IMR-90 (cell line): ENCODE data around the gene MRPL49. TPM values are rescaled to one million over a fixed set of nuclear protein-coding genes. Genes with fewer than 3 reads are reported as not detected.

Source experiments
- ATAC-seq: fragments of 200-7000 bp; cut with Tn5 transposase; 2 replicates; pipeline ENCODE4 v1.9.1; 2020; ENCODE audit warnings: low read depth, mild to moderate bottlenecking, moderate library complexity
- BruUV-seq: library from RNA; stranded (reverse); fragments of 400-500 nt; replicated peaks from 2 replicates; lab custom pipeline; 2021; lab: Mats Ljungman, UMichigan
- CTCF ChIA-PET: fragments of 300-600 bp; formaldehyde crosslinking; extraction: SDS; loops from one replicate; lab custom pipeline; 2021; ENCODE audit warnings: antibody characterized with exemption; lab: Yijun Ruan, JAX
- POLR2A ChIA-PET: fragments of 300-600 bp; sonication (Branson Sonifier 250); formaldehyde crosslinking; loops from one replicate; lab custom pipeline; 2022; ENCODE audit warnings: antibody characterized with exemption; ENCODE audit not compliant: unreplicated experiment; lab: Charles Lee
- DNase-seq: peaks from one replicate; pipeline ENCODE4 v3.0.0; 2013
- H2AFZ ChIP-seq: replicated peaks from 2 replicates; pipeline ENCODE3; 2013; ENCODE audit warnings: low read length, mild to moderate bottlenecking; ENCODE audit not compliant: poor library complexity
- H2AK5ac ChIP-seq: 2 replicates; pipeline ENCODE4 v1.6.1; 2013; ENCODE audit warnings: low read depth, low read length, inconsistent platforms
- H2AK9ac ChIP-seq: replicated peaks from 2 replicates; pipeline ENCODE3; 2013; ENCODE audit warnings: mild to moderate bottlenecking, low read depth, low read length, moderate library complexity; ENCODE audit not compliant: poor library complexity
- H2BK120ac ChIP-seq: 2 replicates; pipeline ENCODE4 v1.6.1; 2013; ENCODE audit warnings: low read depth, low read length, inconsistent platforms
- H2BK15ac ChIP-seq: 3 replicates; pipeline ENCODE4 v1.6.1; 2013; ENCODE audit warnings: low read depth, low read length, inconsistent platforms
- H2BK20ac ChIP-seq: 2 replicates; pipeline ENCODE4 v1.6.1; 2013; ENCODE audit warnings: low read depth, mild to moderate bottlenecking, inconsistent platforms, low read length, moderate library complexity
- H2BK5ac ChIP-seq: 2 replicates; pipeline ENCODE4 v1.6.1; 2013; ENCODE audit warnings: mild to moderate bottlenecking, low read depth, low read length, inconsistent platforms; ENCODE audit not compliant: poor library complexity, severe bottlenecking
- H3K14ac ChIP-seq: replicated peaks from 2 replicates; pipeline ENCODE4 v1.6.1; 2013; ENCODE audit warnings: low read depth, low read length, inconsistent platforms
- H3K18ac ChIP-seq: 2 replicates; pipeline ENCODE4 v1.6.1; 2013; ENCODE audit warnings: low read depth, low read length, control low read depth
- H3K23ac ChIP-seq: 2 replicates; pipeline ENCODE4 v1.6.1; 2013; ENCODE audit warnings: low read depth, low read length, inconsistent platforms
- H3K27ac ChIP-seq: 2 replicates; pipeline ENCODE4 v1.5.1; 2013; ENCODE audit warnings: mild to moderate bottlenecking, control low read depth, low read length; ENCODE audit not compliant: insufficient read depth
- H3K27me3 ChIP-seq: 2 replicates; pipeline ENCODE4 v1.6.1; 2013; ENCODE audit warnings: low read length; ENCODE audit not compliant: control insufficient read depth, insufficient read depth
- H3K36me3 ChIP-seq: 2 replicates; pipeline ENCODE4 v1.6.1; 2013; ENCODE audit warnings: low read length, mixed read lengths; ENCODE audit not compliant: control insufficient read depth, insufficient read depth
- H3K4ac ChIP-seq: 2 replicates; pipeline ENCODE4 v1.6.1; 2013; ENCODE audit warnings: low read depth, low read length, inconsistent platforms
- H3K4me1 ChIP-seq: 2 replicates; pipeline ENCODE4 v1.6.1; 2013; ENCODE audit warnings: low read length, mixed read lengths; ENCODE audit not compliant: control insufficient read depth, insufficient read depth
- H3K4me2 ChIP-seq: 2 replicates; pipeline ENCODE4 v1.6.1; 2013; ENCODE audit warnings: low read depth, mild to moderate bottlenecking, control low read depth, low read length, moderate library complexity
- H3K4me3 ChIP-seq: 2 replicates; pipeline ENCODE4 v1.5.1; 2013; ENCODE audit warnings: low read depth, mild to moderate bottlenecking, control low read depth, low read length, moderate library complexity; ENCODE audit not compliant: insufficient read depth
- H3K56ac ChIP-seq: 2 replicates; pipeline ENCODE4 v1.6.1; 2013; ENCODE audit warnings: low read length, inconsistent platforms; ENCODE audit not compliant: insufficient read depth; ENCODE audit errors: extremely low read depth
- H3K79me1 ChIP-seq, 2 experiments: 2 replicates each; pipeline ENCODE4 v1.6.1; 2013; ENCODE audit warnings: low read length in 2 of 2, inconsistent platforms in 1 of 2, low read depth in 1 of 2
- H3K9ac ChIP-seq: 2 replicates; pipeline ENCODE4 v1.6.1; 2013; ENCODE audit warnings: low read depth, low read length, control low read depth
- H3K9me1 ChIP-seq: 2 replicates; pipeline ENCODE4 v1.6.1; 2013; ENCODE audit warnings: low read length, inconsistent platforms; ENCODE audit not compliant: insufficient read depth
- H3K9me3 ChIP-seq: 2 replicates; pipeline ENCODE4 v1.6.1; 2013; ENCODE audit warnings: low read length; ENCODE audit not compliant: control insufficient read depth, insufficient read depth
- H4K20me1 ChIP-seq: 2 replicates; pipeline ENCODE4 v1.6.1; 2013; ENCODE audit warnings: low read length, inconsistent platforms; ENCODE audit not compliant: insufficient read depth
- H4K5ac ChIP-seq: 2 replicates; pipeline ENCODE4 v1.6.1; 2013; ENCODE audit warnings: mild to moderate bottlenecking, low read depth, low read length, control low read depth
- H4K8ac ChIP-seq, 2 experiments: 2 replicates each; pipeline ENCODE4 v1.6.1; 2013; ENCODE audit warnings: low read depth in 2 of 2, low read length in 2 of 2, control low read depth in 1 of 2, inconsistent platforms in 1 of 2
- H4K91ac ChIP-seq: 2 replicates; pipeline ENCODE4 v1.6.1; 2013; ENCODE audit warnings: low read depth, low read length, inconsistent platforms; ENCODE audit not compliant: insufficient read depth
- BHLHE40 ChIP-seq: fragments of 150-350 bp; IDR thresholded peaks from 2 replicates; pipeline ENCODE4 v1.6.1; 2016; ENCODE audit warnings: mild to moderate bottlenecking, low read depth, low read length
- CEBPB ChIP-seq: IDR thresholded peaks from 2 replicates; pipeline ENCODE4 v1.6.1; 2012; ENCODE audit warnings: low read depth, low read length, improper control_type of control experiment
- CHD1 ChIP-seq: IDR thresholded peaks from 2 replicates; pipeline ENCODE4 v1.6.1; 2012; ENCODE audit warnings: low read depth, low read length, improper control_type of control experiment
- FOS ChIP-seq: fragments of 150-350 bp; IDR thresholded peaks from 2 replicates; pipeline ENCODE4 v1.6.1; 2016; ENCODE audit warnings: low read depth, low read length
- MAFK ChIP-seq: IDR thresholded peaks from 2 replicates; pipeline ENCODE4 v1.6.1; 2012; ENCODE audit warnings: low read depth, low read length, improper control_type of control experiment
- MAZ ChIP-seq: IDR thresholded peaks from 2 replicates; pipeline ENCODE4 v1.6.1; 2012; ENCODE audit warnings: low read depth, mild to moderate bottlenecking, low read length, improper control_type of control experiment, moderate library complexity, borderline replicate concordance
- MXI1 ChIP-seq: IDR thresholded peaks from 2 replicates; pipeline ENCODE4 v1.6.1; 2012; ENCODE audit warnings: low read depth, mild to moderate bottlenecking, low read length, moderate library complexity, borderline replicate concordance
- NFE2L2 ChIP-seq: fragments of 150-350 bp; IDR thresholded peaks from 2 replicates; pipeline ENCODE4 v1.6.1; 2016; ENCODE audit warnings: low read depth, mild to moderate bottlenecking, low read length
- POLR2A ChIP-seq: IDR thresholded peaks from 2 replicates; pipeline ENCODE4 v1.6.1; 2012; ENCODE audit warnings: mild to moderate bottlenecking, low read depth, low read length
- RAD21 ChIP-seq: IDR thresholded peaks from 2 replicates; pipeline ENCODE4 v1.6.1; 2012; ENCODE audit warnings: low read length, improper control_type of control experiment
- RCOR1 ChIP-seq: IDR thresholded peaks from 2 replicates; pipeline ENCODE4 v1.6.1; 2012; ENCODE audit warnings: mild to moderate bottlenecking, low read length, improper control_type of control experiment; ENCODE audit not compliant: insufficient replicate concordance
- RFX5 ChIP-seq: IDR thresholded peaks from 2 replicates; pipeline ENCODE4 v1.8.0; 2012; ENCODE audit warnings: low read depth, mild to moderate bottlenecking, low read length, moderate library complexity
- SMC3 ChIP-seq: fragments of 150-350 bp; IDR thresholded peaks from 2 replicates; pipeline ENCODE4 v1.6.1; 2016; ENCODE audit warnings: low read depth, mild to moderate bottlenecking, antibody characterized with exemption, low read length, moderate library complexity
- WGBS, 2 experiments: methylation state at CpG; one replicate each; pipeline versions ENCODE4 v1.1.5 to v1.1.7; 2013; ENCODE audit warnings: missing lambda C conversion rate in 2 of 2; ENCODE audit not compliant: insufficient read length in 1 of 2; ENCODE audit errors: extremely low coverage in 2 of 2; 5-methylcytosine and 5-hydroxymethylcytosine counted together
- dilution Hi-C: fragments of 300-500 bp; cut with HindIII; formaldehyde crosslinking; loops from one replicate; pipeline ENCODE4 v1.14.3; 2018; ENCODE audit warnings: low sequenced_read_pairs; ENCODE audit not compliant: unreplicated experiment
- in situ Hi-C: fragments of 300-500 bp; cut with MboI; formaldehyde crosslinking; loops from 3 replicates; pipeline ENCODE4 v1.14.3; 2019; ENCODE audit warnings: low sequenced_read_pairs, inconsistent platforms, mixed read lengths
- intact Hi-C: fragments of 100-400 bp; cut with micrococcal nuclease; formaldehyde crosslinking; loops from 2 replicates; pipeline ENCODE4 v1.10.0; 2022
- polyA plus RNA-seq, 3 experiments: library from polyadenylated mRNA; depleted of rRNA; stranded (reverse); fragments of >200 nt; gene quantifications; 2 replicates each; pipeline ENCODE4 v1.2.3, GENCODE V29; 2012; ENCODE audit warnings: low replicate concordance in 1 of 3
- total RNA-seq: library from RNA; depleted of rRNA; stranded (reverse); fragments of >200 nt; gene quantifications from 2 replicates; pipeline ENCODE4 v1.2.3, GENCODE V29; 2012
- TF ChIP-seq, protein P1 (sequence below): fragments of 150-350 bp; IDR thresholded peaks from 2 replicates; pipeline ENCODE4 v1.6.1; 2017; ENCODE audit warnings: mild to moderate bottlenecking, antibody characterized with exemption, low read length, low read depth
- TF ChIP-seq, protein P2 (sequence below): conservative IDR thresholded peaks from 2 replicates; pipeline ENCODE4 v1.5.1; 2012; ENCODE audit warnings: mild to moderate bottlenecking, low read depth, low read length, improper control_type of control experiment

Gene MRPL49
- total and polyA plus RNA-seq, 2 of the 4 experiments (the other 2 are of a cell fraction) = 55.2 to 56.8 TPM

DNA sequence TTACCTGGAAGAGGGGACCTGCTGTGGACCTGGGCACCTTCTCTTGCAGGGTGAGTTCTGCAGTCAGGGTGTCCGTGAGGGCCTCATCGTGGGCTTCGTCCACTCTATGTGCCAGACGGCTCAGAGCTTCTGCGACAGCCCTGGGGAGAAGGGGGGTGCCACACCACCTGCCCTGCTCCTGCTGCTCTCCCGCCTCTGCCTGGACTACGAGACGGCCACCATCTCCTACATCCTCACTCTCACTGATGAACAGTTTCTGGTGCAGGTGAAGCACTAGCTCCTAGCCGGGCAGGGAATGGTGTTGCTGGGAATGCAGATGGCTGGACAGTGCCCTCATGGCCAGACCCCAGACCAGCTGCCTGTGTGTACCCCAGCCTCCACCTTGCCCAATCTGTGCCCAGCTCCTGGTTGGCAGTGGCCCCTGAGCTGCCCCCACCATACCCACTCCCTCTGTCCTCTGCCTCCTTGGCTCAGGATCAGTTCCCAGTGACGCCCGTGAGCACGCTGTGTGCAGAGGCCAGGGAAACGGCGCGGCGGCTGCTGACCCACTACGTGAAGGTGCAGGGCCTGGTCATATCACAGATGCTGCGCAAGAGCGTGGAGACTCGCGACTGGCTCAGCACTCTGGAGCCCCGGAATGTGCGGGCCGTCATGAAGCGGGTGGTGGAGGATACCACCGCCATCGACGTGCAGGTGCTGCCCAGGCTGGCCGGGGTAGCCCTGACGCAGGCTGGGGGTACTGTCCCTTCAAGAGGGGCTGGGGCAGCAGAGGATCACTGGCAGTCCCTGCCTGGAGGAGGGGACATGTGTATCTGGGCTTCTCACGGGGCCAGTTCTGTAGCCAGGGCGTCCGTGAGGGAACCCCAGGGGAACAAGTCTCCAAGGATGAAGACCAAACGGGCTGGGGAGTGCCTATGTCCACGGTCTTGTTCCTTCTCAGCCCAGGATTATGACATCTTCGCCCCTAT is 12.6 kb upstream of the MRPL49 start:
- no peaks in the 10 kb centered on the region for H3K9me3 ChIP-seq
- H3K4me3 ChIP-seq = no peak overlapping the region
- in situ Hi-C loops = no loop called here
- H3K4ac ChIP-seq = no peak overlapping the region
- intact Hi-C loops = loop anchor here (2.0 to 5.0 kb wide), 2 partner anchors 143 to 263 kb away; no protein-coding TSS in a partner anchor
- no peak overlapping the region for H4K5ac ChIP-seq
- H3K4me1 ChIP-seq = peaks cover 13% of the 10 kb centered on the region; the same call in 1 of the 2 replicates
- no peak overlapping the region for H3K27ac ChIP-seq
- H3K56ac ChIP-seq = no peak overlapping the region
- peaks cover 11% of the 10 kb centered on the region; the same call in 1 of the 2 replicates for H3K36me3 ChIP-seq
- no TSS peak for BruUV-seq
- no peak overlapping the region for H2BK20ac ChIP-seq
- H3K23ac ChIP-seq = no peak overlapping the region
- no peak for ATAC-seq
- no peak overlapping the region for H3K9ac ChIP-seq
- no peak overlapping the region for H3K14ac ChIP-seq
- 90% methylated on average over 12 of the region's 36 CpGs; no CpG with 5 or more reads in 1 of the 2 experiments for WGBS, 2 experiments
- H2AK9ac ChIP-seq = no peak overlapping the region
- no peak overlapping the region for H2BK15ac ChIP-seq
- no peak overlapping the region for H3K18ac ChIP-seq
- H2BK120ac ChIP-seq = no peak overlapping the region
- H2AK5ac ChIP-seq = no peak overlapping the region
- no peak overlapping the region for H4K91ac ChIP-seq
- H3K27me3 ChIP-seq = no peaks in the 10 kb centered on the region
- H4K20me1 ChIP-seq = peaks cover 11% of the 10 kb centered on the region; the same call in 1 of the 2 replicates
- ChIA-PET CTCF (interaction anchor here (1.2 to 3.5 kb wide), 3 partner anchors 7 to 97 kb away, joined by 3 to 15 read pairs (median 5); no protein-coding TSS in a partner anchor), POLR2A (no interaction called here)
- H2AFZ ChIP-seq = no peak overlapping the region
- dilution Hi-C loops = no loop called here
- no peak overlapping the region for H3K4me2 ChIP-seq
- no peaks in the 10 kb centered on the region for H3K9me1 ChIP-seq
- no peak overlapping the region for H4K8ac ChIP-seq
- H2BK5ac ChIP-seq = no peak overlapping the region
- no peak for DNase-seq
- H3K79me1 ChIP-seq = peaks cover 0 to 24% of the 10 kb centered on the region in 2 experiments; a peak in 3 of 4 replicates
- TF ChIP-seq, protein P1, sequence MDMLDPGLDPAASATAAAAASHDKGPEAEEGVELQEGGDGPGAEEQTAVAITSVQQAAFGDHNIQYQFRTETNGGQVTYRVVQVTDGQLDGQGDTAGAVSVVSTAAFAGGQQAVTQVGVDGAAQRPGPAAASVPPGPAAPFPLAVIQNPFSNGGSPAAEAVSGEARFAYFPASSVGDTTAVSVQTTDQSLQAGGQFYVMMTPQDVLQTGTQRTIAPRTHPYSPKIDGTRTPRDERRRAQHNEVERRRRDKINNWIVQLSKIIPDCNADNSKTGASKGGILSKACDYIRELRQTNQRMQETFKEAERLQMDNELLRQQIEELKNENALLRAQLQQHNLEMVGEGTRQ = no peak
- TF ChIP-seq RFX5 (no peak), SMC3 (no peak), RCOR1 (no peak), POLR2A (no peak), MAFK (no peak), CHD1 (no peak), CEBPB (no peak), RAD21 (no peak), MAZ (no peak), NFE2L2 (no peak), FOS (no peak), BHLHE40 (no peak), MXI1 (no peak)
- TF ChIP-seq, protein P2, sequence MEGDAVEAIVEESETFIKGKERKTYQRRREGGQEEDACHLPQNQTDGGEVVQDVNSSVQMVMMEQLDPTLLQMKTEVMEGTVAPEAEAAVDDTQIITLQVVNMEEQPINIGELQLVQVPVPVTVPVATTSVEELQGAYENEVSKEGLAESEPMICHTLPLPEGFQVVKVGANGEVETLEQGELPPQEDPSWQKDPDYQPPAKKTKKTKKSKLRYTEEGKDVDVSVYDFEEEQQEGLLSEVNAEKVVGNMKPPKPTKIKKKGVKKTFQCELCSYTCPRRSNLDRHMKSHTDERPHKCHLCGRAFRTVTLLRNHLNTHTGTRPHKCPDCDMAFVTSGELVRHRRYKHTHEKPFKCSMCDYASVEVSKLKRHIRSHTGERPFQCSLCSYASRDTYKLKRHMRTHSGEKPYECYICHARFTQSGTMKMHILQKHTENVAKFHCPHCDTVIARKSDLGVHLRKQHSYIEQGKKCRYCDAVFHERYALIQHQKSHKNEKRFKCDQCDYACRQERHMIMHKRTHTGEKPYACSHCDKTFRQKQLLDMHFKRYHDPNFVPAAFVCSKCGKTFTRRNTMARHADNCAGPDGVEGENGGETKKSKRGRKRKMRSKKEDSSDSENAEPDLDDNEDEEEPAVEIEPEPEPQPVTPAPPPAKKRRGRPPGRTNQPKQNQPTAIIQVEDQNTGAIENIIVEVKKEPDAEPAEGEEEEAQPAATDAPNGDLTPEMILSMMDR = no peak
